ENCODE data around the gene ACADS.

DNA sequence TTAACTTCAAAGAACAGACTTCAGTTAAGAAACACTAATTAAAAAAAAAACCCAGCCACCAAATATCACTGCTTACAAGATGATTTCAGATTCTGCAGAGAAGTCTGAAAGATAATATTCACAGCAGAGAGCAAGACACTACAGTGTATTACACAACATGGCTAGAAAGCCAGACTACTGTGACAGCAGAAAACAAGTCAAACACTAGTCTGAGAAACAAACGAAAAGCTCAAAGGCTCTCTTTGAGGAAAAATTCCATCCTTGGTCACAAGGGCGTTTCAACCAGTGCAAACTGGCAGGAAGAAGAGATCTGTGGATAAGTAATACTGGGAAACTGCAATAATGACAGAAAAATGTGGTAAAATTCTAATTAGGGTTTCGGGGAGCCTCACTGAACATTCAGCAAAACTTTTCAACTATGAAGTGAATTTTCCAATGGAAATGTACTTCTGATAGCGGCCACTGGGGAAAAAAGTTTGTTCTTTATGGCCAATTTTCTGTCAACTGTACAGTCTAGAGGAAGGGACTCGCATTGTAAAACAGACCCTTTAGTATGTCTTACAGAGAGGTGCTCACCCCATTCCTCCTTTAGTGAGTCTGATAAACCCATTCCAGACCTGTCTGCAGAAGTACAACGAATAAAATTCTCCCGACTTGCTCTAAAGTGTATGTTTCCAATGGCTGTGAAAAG lies 50.4 kb downstream of the ACADS start:
- TF ChIP-seq POLR2AphosphoS5 (IDR thresholded peaks at IDR 0.05; ENCODE audit: low read depth, low read length) (no peak), POLR2A (IDR thresholded peaks at IDR 0.05; ENCODE audit: low read depth, low read length) (no peak)
